ENCODE data around the gene MEOX2. TPM values are rescaled to one million over a fixed set of nuclear protein-coding genes. Genes with fewer than 3 reads are reported as not detected.

MEOX2 gene
- total RNA-seq, 1 donor from 2014 or later, result 17.1 TPM

- TF ChIP-seq, protein P1, sequence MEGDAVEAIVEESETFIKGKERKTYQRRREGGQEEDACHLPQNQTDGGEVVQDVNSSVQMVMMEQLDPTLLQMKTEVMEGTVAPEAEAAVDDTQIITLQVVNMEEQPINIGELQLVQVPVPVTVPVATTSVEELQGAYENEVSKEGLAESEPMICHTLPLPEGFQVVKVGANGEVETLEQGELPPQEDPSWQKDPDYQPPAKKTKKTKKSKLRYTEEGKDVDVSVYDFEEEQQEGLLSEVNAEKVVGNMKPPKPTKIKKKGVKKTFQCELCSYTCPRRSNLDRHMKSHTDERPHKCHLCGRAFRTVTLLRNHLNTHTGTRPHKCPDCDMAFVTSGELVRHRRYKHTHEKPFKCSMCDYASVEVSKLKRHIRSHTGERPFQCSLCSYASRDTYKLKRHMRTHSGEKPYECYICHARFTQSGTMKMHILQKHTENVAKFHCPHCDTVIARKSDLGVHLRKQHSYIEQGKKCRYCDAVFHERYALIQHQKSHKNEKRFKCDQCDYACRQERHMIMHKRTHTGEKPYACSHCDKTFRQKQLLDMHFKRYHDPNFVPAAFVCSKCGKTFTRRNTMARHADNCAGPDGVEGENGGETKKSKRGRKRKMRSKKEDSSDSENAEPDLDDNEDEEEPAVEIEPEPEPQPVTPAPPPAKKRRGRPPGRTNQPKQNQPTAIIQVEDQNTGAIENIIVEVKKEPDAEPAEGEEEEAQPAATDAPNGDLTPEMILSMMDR (IDR thresholded peaks at IDR 0.05), result no peak
- ATAC-seq, result no peak
- intact Hi-C loops (cut with DNase I), result no loop called here
- DNase-seq, result no peak
- no peaks in the 10 kb centered on the region for H3K4me1 ChIP-seq
- H3K9me3 ChIP-seq, result no peaks in the 10 kb centered on the region
- H3K27me3 ChIP-seq (ENCODE audit: low read depth), result peaks cover 18% of the 10 kb centered on the region
- H3K27ac ChIP-seq, result no peak overlapping the region
- H3K4me3 ChIP-seq, result peak overlapping the region; percentile 57
- no peaks in the 10 kb centered on the region for H3K36me3 ChIP-seq
Measured at GRCh38 chr7:15681186-15681585, 5.3 kb downstream of the MEOX2 start.

GRCh38 chr7:15680446-15680845, 6.0 kb downstream of the MEOX2 start:
- ATAC-seq (no peak), DNase-seq (no peak)
- Histone ChIP-seq H3K4me3 (peak overlapping the region; percentile 57), H3K36me3 (no peaks in the 10 kb centered on the region), H3K27me3 (ENCODE audit: low read depth) (peaks cover 12% of the 10 kb centered on the region), H3K27ac (no peak overlapping the region), H3K9me3 (no peaks in the 10 kb centered on the region), H3K4me1 (no peaks in the 10 kb centered on the region)
- intact Hi-C loops (cut with DNase I), result no loop called here
- TF ChIP-seq, protein P1 (IDR thresholded peaks at IDR 0.05), result no peak

DNA sequence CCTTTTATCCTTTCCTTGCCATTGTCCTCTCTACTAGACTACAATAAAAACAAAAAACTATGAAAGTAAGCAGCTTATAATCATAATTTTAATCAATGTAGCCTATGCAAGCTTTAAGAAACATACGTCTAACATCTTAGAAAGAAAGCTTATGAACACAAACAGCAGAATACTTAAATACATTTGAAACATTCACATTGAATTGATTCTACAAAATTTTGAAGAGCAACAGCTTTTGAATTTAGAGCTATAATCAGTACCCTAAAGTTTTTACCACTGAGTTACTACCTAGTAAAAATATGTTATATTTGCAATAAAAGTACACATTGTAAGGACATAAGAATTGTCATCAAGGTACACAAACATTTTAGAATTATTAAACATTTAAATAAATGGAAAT, 7.2 kb downstream of the MEOX2 start:
- no peak overlapping the region for H3K27ac ChIP-seq
- H3K9me3 ChIP-seq, result no peaks in the 10 kb centered on the region
- H3K4me3 ChIP-seq, result no peak overlapping the region
- TF ChIP-seq, protein P1 (IDR thresholded peaks at IDR 0.05), result no peak
- ATAC-seq (no peak), DNase-seq (no peak)
- no peaks in the 10 kb centered on the region for H3K36me3 ChIP-seq
- intact Hi-C loops (cut with DNase I), result no loop called here
- no peaks in the 10 kb centered on the region for H3K4me1 ChIP-seq
- peaks cover 7% of the 10 kb centered on the region for H3K27me3 ChIP-seq (ENCODE audit: low read depth)

DNA sequence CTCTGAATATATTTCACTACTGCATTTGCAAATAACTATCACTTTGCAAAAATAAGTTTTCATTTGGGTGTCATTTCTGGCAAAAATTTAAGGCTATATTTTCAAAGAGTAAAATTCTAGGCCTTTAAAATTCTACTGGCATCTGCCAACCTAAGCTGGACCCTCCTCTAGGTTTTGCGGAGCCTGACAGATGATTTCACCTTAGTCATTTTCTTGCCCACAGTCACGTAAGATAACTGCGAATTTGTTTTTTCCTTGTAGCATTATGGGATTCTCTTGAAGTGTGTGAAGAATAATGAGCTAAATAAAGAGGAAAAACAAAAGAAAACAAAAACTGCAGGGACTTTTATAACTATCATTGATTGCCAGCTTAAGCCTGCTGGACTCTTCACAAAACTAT, 7.8 kb downstream of the MEOX2 start:
- Histone ChIP-seq H3K27me3 (ENCODE audit: low read depth) (peaks cover 4% of the 10 kb centered on the region), H3K36me3 (no peaks in the 10 kb centered on the region), H3K4me3 (peak overlapping the region; percentile 14), H3K27ac (no peak overlapping the region), H3K4me1 (no peaks in the 10 kb centered on the region), H3K9me3 (no peaks in the 10 kb centered on the region)
- intact Hi-C loops (cut with DNase I), result no loop called here
- DNase-seq (no peak), ATAC-seq (no peak)
- TF ChIP-seq, protein P1 (IDR thresholded peaks at IDR 0.05), result no peak

DNA sequence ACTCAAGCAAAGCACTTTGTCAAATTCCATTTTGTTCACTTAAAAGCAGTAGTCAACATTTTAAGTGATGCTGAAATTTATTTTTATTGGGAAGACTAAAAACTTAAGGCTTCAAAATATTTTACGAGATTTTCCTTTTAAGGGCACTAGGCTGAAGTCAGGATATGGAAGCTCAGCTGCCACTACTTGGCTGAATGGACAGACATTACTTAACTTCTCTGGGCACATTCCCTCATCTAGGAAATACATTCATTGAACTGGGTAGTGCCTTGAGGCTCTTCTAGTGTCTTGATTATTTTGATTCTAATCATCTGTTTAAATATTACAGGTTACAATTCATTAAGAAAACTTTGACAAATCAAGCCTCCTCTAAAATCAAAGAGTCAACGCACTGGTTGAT, 11.1 kb downstream of the MEOX2 start:
- no peaks in the 10 kb centered on the region for H3K27me3 ChIP-seq (ENCODE audit: low read depth)
- H3K9me3 ChIP-seq, result no peaks in the 10 kb centered on the region
- H3K4me1 ChIP-seq, result no peaks in the 10 kb centered on the region
- no peaks in the 10 kb centered on the region for H3K36me3 ChIP-seq
- intact Hi-C loops (cut with DNase I), result no loop called here
- no peak for ATAC-seq
- H3K4me3 ChIP-seq, result no peak overlapping the region
- no peak for DNase-seq
- TF ChIP-seq, protein P1 (IDR thresholded peaks at IDR 0.05), result no peak
- no peak overlapping the region for H3K27ac ChIP-seq

GRCh38 chr7:15674586-15674985, 11.9 kb downstream of the MEOX2 start:
- ATAC-seq, result no peak
- intact Hi-C loops (cut with DNase I), result no loop called here

More at GRCh38 chr7:15674586-15674985, 11.9 kb downstream of the MEOX2 start:
- DNase-seq, result no peak
- no peaks in the 10 kb centered on the region for H3K36me3 ChIP-seq
- TF ChIP-seq, protein P1 (IDR thresholded peaks at IDR 0.05), result no peak
- no peak overlapping the region for H3K27ac ChIP-seq
- no peaks in the 10 kb centered on the region for H3K9me3 ChIP-seq
- no peaks in the 10 kb centered on the region for H3K27me3 ChIP-seq (ENCODE audit: low read depth)
- H3K4me3 ChIP-seq, result no peak overlapping the region
- no peaks in the 10 kb centered on the region for H3K4me1 ChIP-seq

Measured in lower lobe of right lung (tissue), 2 donors.